Measurements from ENCODE around the gene SCAMP3. TPM values are rescaled to one million over a fixed set of nuclear protein-coding genes. Genes with fewer than 3 reads are reported as not detected.

Gene SCAMP3
- polyA plus RNA-seq, 1 experiment = 104 TPM

DNA sequence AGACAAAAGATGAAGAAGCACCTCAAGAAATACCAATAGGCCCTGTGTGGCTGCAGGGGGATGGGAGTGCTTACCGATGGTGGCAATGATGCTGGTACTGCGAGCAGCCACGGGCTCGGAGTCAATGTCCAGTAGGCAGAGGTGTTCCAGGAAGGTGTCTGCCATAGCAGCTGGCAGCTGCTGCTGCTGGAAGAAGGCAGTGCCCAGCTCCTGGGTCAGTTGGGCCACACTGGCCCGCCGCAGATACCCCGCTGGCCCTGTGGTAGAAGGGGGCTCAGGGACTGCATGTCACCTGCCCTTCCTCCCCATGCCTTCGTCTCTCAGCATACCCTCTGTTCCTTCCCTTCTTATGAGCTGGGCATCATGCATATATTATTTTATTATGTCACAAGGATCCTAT lies 37.9 kb upstream of the SCAMP3 start:
- no peak for DNase-seq (ENCODE audit: low read depth, low spot score)
- POLR2A ChIA-PET = no interaction called here
- Histone ChIP-seq H3K4me3 (ENCODE audit: low read depth, low read length) (no peak overlapping the region), H3K9me3 (ENCODE audit: control insufficient read depth, insufficient read depth, low read length) (no peaks in the 10 kb centered on the region; the same call in 1 of the 2 replicates), H3K27me3 (ENCODE audit: control insufficient read depth, insufficient read depth, low read length) (peaks cover 32% of the 10 kb centered on the region), H3K27ac (ENCODE audit: low read depth, low read length) (no peak overlapping the region)
- CTCF ChIA-PET = interaction anchor here (0.9 to 1.2 kb wide), 2 partner anchors 23 to 50 kb away, joined by 3 to 5 read pairs; no protein-coding TSS in a partner anchor
- TF ChIP-seq, protein P1, sequence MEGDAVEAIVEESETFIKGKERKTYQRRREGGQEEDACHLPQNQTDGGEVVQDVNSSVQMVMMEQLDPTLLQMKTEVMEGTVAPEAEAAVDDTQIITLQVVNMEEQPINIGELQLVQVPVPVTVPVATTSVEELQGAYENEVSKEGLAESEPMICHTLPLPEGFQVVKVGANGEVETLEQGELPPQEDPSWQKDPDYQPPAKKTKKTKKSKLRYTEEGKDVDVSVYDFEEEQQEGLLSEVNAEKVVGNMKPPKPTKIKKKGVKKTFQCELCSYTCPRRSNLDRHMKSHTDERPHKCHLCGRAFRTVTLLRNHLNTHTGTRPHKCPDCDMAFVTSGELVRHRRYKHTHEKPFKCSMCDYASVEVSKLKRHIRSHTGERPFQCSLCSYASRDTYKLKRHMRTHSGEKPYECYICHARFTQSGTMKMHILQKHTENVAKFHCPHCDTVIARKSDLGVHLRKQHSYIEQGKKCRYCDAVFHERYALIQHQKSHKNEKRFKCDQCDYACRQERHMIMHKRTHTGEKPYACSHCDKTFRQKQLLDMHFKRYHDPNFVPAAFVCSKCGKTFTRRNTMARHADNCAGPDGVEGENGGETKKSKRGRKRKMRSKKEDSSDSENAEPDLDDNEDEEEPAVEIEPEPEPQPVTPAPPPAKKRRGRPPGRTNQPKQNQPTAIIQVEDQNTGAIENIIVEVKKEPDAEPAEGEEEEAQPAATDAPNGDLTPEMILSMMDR (IDR thresholded peaks at IDR 0.05; ENCODE audit: low read depth, low read length) = no peak

DNA sequence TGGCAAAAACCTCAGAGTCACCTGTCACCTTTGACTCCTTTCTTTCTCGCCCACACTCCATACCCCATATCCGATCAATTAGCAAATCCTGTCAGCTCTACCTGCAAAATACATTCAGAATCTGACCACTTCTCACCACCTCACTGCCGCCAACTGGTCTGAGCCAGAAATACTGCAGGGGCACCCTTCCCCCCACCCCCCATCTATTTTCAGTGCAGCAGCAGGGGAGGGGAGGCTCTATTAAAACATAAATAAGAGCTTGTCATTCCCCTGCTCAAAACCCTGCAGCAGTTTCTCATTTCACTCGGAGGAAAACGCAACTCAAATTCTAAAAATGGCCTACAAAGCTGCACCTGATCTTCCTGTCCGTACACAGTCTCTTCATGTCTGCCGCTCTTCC lies 35.2 kb upstream of the SCAMP3 start:
- no peak overlapping the region for H3K4me3 ChIP-seq (ENCODE audit: low read depth, low read length)
- POLR2A ChIA-PET = interaction anchor here (0.7 kb wide), 1 partner anchor 24 kb away, joined by 6 read pairs; the partner anchor contains the start of gene CLK2
- H3K27ac ChIP-seq (ENCODE audit: low read depth, low read length) = no peak overlapping the region
- H3K27me3 ChIP-seq (ENCODE audit: control insufficient read depth, insufficient read depth, low read length) = peaks cover 54% of the 10 kb centered on the region
- TF ChIP-seq, protein P1 (IDR thresholded peaks at IDR 0.05; ENCODE audit: low read depth, low read length) = no peak
- no peaks in the 10 kb centered on the region; the same call in 1 of the 2 replicates for H3K9me3 ChIP-seq (ENCODE audit: control insufficient read depth, insufficient read depth, low read length)
- CTCF ChIA-PET = interaction anchor here (0.7 to 1.4 kb wide), 3 partner anchors 26 to 104 kb away, joined by 3 to 4 read pairs (median 3); no protein-coding TSS in a partner anchor
- DNase-seq (ENCODE audit: low read depth, low spot score) = no peak

DNA sequence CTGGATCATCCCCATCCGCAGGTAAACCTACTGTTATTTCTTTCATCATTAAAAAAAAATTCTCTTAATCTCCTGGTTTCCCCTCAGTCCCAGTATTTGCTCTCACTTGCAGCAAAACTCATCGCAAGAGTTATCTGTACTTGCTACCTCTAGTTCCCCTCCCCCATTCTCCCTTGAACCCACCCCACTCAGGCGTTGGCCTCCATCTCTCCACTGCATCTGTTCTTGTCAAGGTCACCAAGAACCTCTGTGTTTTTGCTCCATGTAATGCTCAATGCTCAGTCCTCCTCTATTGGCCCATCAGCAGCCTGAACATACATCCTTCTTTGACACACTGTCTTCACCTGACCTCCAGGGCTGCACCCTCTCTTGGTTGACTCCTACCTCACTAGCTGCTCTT lies 34.5 kb upstream of the SCAMP3 start:
- Histone ChIP-seq H3K27ac (ENCODE audit: low read depth, low read length) (no peak overlapping the region), H3K9me3 (ENCODE audit: control insufficient read depth, insufficient read depth, low read length) (no peaks in the 10 kb centered on the region; the same call in 1 of the 2 replicates), H3K4me3 (ENCODE audit: low read depth, low read length) (no peak overlapping the region), H3K27me3 (ENCODE audit: control insufficient read depth, insufficient read depth, low read length) (peaks cover 55% of the 10 kb centered on the region)
- DNase-seq (ENCODE audit: low read depth, low spot score) = no peak
- ChIA-PET CTCF (no interaction called here), POLR2A (no interaction called here)
- TF ChIP-seq, protein P1 (IDR thresholded peaks at IDR 0.05; ENCODE audit: low read depth, low read length) = no peak

DNA sequence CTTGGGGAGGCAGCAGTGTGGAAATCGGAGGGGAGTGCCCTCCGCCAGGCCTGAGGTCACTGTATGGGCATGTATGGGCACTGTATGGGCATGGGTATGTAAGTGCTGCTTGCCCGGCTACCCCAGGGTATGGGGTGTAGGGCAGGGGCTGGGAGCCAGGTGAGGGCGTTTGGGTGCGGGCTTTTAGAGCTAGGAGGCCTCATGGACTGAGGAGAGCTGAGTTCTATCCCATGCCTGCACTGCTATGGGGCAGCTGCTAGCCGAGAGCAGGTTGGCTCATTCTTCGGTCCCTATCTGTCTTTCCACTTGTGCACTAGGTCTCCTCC lies 33.7 kb upstream of the SCAMP3 start:
- Histone ChIP-seq H3K27me3 (ENCODE audit: control insufficient read depth, insufficient read depth, low read length) (peaks cover 57% of the 10 kb centered on the region), H3K27ac (ENCODE audit: low read depth, low read length) (no peak overlapping the region), H3K9me3 (ENCODE audit: control insufficient read depth, insufficient read depth, low read length) (no peaks in the 10 kb centered on the region; the same call in 1 of the 2 replicates), H3K4me3 (ENCODE audit: low read depth, low read length) (no peak overlapping the region)
- POLR2A ChIA-PET = no interaction called here
- no peak for DNase-seq (ENCODE audit: low read depth, low spot score)
- CTCF ChIA-PET = no interaction called here
- TF ChIP-seq, protein P1 (IDR thresholded peaks at IDR 0.05; ENCODE audit: low read depth, low read length) = no peak

DNA sequence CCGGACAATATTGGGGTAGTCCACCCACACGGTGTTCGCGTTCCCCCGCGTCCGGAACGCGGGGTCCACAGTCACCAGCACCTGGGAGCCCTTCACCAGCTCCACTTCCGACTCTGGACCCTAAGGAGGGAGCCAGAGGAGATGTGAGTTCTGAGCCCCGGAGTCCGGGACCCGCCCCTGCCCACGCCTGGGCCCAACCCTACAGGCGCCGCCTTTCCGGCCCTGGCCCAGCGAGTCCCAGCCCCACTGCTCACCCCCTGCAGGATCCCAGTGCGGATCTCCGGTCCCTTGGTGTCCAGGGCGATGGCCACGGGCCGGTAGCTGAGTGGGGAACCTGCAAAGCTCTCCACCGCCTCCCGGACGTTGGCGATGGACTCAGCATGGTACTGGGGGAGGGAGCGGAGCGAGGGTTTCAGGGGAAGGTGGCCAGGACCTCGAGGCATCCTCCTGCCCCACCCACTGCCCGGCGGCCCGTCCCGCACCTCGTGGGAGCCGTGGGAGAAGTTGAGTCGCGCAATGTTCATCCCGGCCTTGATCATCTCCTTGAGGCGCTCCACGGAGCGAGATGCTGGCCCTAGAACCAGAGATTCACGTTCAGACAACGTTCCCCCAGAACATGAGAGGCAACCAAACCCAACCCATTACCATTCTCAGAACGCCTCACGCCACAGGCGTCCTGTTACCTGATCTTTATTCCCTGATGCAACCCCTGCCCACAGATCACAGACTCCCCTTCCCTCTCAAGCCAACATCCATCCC lies 33.2 kb upstream of the SCAMP3 start:
- Histone ChIP-seq H3K27me3 (ENCODE audit: control insufficient read depth, insufficient read depth, low read length) (peaks cover 56% of the 10 kb centered on the region), H3K27ac (ENCODE audit: low read depth, low read length) (no peak overlapping the region), H3K9me3 (ENCODE audit: control insufficient read depth, insufficient read depth, low read length) (no peaks in the 10 kb centered on the region; the same call in 1 of the 2 replicates), H3K4me3 (ENCODE audit: low read depth, low read length) (no peak overlapping the region)
- DNase-seq (ENCODE audit: low read depth, low spot score) = no peak
- POLR2A ChIA-PET = interaction anchor here (0.6 kb wide), 1 partner anchor 22 kb away, joined by 7 read pairs; the partner anchor contains the start of gene CLK2
- TF ChIP-seq, protein P1 (IDR thresholded peaks at IDR 0.05; ENCODE audit: low read depth, low read length) = no peak
- CTCF ChIA-PET = interaction anchor here (0.8 kb wide), 1 partner anchor 101 kb away, joined by 3 read pairs; no protein-coding TSS in a partner anchor
